ENCODE results near the gene FGF22.

- no peak for TF ChIP-seq POLR2A (IDR thresholded peaks at IDR 0.05)
- TF ChIP-seq CTCF (IDR thresholded peaks at IDR 0.05), result no peak
- no peak for TF ChIP-seq POLR2AphosphoS5 (IDR thresholded peaks at IDR 0.05)
These were observed 17.3 kb downstream of the FGF22 start for GRCh38 chr19:656751-657559.
